Measurements from ENCODE around the gene ARL4D. TPM values are rescaled to one million over a fixed set of nuclear protein-coding genes. Genes with fewer than 3 reads are reported as not detected.

Gene ARL4D
- total RNA-seq, 3 donors from 2014 or later, result 2.3 to 34.3 (median 3.2) TPM

DNA sequence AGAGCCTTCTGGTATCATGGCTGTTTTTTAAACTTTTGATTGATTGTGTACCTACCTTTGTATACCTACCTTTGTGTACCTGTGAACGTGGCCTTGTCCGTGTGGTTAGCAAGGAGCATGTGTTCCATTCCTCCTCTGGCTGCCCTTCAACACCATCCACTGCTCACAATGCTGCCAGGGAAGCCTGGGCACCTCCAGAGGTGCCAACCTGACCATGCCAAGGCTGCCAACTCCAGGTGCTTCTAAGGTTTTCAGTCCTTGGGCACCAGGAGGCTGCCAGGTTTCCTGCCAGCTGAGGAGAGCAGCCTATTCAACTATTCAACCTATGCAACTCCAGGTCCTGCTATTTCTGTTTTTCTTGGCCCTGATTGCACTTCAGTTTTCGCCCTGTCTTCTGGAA, 17.6 kb upstream of the ARL4D start:
- H3K4me1 ChIP-seq (ENCODE audit: low read depth), result no peaks in the 10 kb centered on the region
- peaks cover 20% of the 10 kb centered on the region for H3K9me3 ChIP-seq
- no peaks in the 10 kb centered on the region for H3K36me3 ChIP-seq (ENCODE audit: low read depth)
- ATAC-seq, result no peak
- intact Hi-C loops (cut with DNase I, micrococcal nuclease), result no loop called here
- no peak overlapping the region for H3K4me3 ChIP-seq
- DNase-seq, result no peak
- TF ChIP-seq, protein P1, sequence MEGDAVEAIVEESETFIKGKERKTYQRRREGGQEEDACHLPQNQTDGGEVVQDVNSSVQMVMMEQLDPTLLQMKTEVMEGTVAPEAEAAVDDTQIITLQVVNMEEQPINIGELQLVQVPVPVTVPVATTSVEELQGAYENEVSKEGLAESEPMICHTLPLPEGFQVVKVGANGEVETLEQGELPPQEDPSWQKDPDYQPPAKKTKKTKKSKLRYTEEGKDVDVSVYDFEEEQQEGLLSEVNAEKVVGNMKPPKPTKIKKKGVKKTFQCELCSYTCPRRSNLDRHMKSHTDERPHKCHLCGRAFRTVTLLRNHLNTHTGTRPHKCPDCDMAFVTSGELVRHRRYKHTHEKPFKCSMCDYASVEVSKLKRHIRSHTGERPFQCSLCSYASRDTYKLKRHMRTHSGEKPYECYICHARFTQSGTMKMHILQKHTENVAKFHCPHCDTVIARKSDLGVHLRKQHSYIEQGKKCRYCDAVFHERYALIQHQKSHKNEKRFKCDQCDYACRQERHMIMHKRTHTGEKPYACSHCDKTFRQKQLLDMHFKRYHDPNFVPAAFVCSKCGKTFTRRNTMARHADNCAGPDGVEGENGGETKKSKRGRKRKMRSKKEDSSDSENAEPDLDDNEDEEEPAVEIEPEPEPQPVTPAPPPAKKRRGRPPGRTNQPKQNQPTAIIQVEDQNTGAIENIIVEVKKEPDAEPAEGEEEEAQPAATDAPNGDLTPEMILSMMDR (IDR thresholded peaks at IDR 0.05), result no peak

DNA sequence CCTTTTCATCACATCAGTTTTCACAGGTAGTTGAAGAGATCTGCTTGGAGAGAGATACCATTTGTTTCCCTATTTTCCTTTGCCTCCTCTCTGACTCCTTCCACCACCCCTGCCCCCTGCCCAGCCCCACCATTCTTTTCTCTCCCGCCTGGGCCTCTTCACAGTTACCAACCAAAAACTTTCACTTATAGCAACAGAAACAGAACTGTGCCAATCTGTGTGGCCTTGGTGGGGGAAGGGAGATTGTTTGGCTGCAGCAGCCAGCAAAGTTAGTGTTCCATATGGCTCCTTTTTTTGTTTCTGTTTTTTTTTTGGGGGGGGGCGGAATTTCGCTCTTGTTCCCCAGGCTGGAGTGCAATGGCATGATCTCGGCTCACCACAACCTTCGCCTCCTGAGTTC, 17.2 kb upstream of the ARL4D start:
- TF ChIP-seq, protein P1 (IDR thresholded peaks at IDR 0.05), result no peak
- Histone ChIP-seq H3K36me3 (ENCODE audit: low read depth) (no peaks in the 10 kb centered on the region), H3K9me3 (peaks cover 20% of the 10 kb centered on the region), H3K4me1 (ENCODE audit: low read depth) (no peaks in the 10 kb centered on the region), H3K4me3 (no peak overlapping the region)
- intact Hi-C loops (cut with DNase I, micrococcal nuclease), result no loop called here
- no peak for ATAC-seq
- no peak for DNase-seq

- Histone ChIP-seq H3K36me3 (ENCODE audit: low read depth) (no peaks in the 10 kb centered on the region), H3K4me1 (ENCODE audit: low read depth) (peaks cover 4% of the 10 kb centered on the region), H3K4me3 (no peak overlapping the region), H3K9me3 (peaks cover 20% of the 10 kb centered on the region)
- DNase-seq, result no peak
- ATAC-seq, result no peak
- TF ChIP-seq, protein P1 (IDR thresholded peaks at IDR 0.05), result no peak
- intact Hi-C loops (cut with DNase I, micrococcal nuclease), result no loop called here
These were observed 16.0 kb upstream of the ARL4D start for GRCh38 chr17:43382776-43383175.

DNA sequence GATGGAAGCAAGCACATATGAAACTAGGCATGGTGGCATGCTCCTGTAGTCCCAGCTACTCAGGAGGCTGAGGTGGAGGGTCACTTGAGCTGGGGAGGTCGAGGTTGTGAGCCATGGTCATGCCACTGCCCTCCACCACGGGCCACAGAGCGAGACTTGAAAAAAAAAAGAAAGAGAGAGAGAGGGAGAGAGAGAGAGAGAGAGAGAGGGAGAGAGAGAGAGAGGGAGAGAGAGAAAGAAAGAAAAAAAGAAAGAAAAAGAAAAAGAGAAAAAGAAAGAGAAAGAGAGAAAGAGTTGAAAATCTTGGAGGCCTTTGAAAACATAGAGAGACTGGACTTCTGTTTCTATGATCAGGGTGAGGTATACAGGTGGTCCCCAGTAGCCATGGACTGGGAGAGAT, 15.4 kb upstream of the ARL4D start:
- Histone ChIP-seq H3K4me3 (no peak overlapping the region), H3K9me3 (peaks cover 20% of the 10 kb centered on the region), H3K4me1 (ENCODE audit: low read depth) (peaks cover 4% of the 10 kb centered on the region), H3K36me3 (ENCODE audit: low read depth) (no peaks in the 10 kb centered on the region)
- TF ChIP-seq, protein P1 (IDR thresholded peaks at IDR 0.05), result no peak
- DNase-seq (no peak), ATAC-seq (no peak)
- intact Hi-C loops (cut with DNase I, micrococcal nuclease), result no loop called here

- intact Hi-C loops (cut with DNase I, micrococcal nuclease), result no loop called here
- Histone ChIP-seq H3K4me3 (no peak overlapping the region), H3K9me3 (peaks cover 20% of the 10 kb centered on the region), H3K4me1 (ENCODE audit: low read depth) (peaks cover 4% of the 10 kb centered on the region), H3K36me3 (ENCODE audit: low read depth) (no peaks in the 10 kb centered on the region)
- DNase-seq (no peak), ATAC-seq (no peak)
- TF ChIP-seq, protein P1 (IDR thresholded peaks at IDR 0.05), result no peak
These were observed 14.8 kb upstream of the ARL4D start for GRCh38 chr17:43383826-43384475.

GRCh38 chr17:43384476-43384862, 14.3 kb upstream of the ARL4D start:
- ATAC-seq (peak; percentile 2), DNase-seq (peak in 2 of 3 donors; percentile 44 to 61)
- intact Hi-C loops (cut with DNase I, micrococcal nuclease), result no loop called here
- no peaks in the 10 kb centered on the region for H3K36me3 ChIP-seq (ENCODE audit: low read depth)
- peaks cover 6% of the 10 kb centered on the region for H3K4me1 ChIP-seq (ENCODE audit: low read depth)
- TF ChIP-seq, protein P1 (IDR thresholded peaks at IDR 0.05), result no peak
- peaks cover 15% of the 10 kb centered on the region for H3K9me3 ChIP-seq
- no peak overlapping the region for H3K4me3 ChIP-seq
